ENCODE data around the gene FSHR.

The FSHR gene

DNA sequence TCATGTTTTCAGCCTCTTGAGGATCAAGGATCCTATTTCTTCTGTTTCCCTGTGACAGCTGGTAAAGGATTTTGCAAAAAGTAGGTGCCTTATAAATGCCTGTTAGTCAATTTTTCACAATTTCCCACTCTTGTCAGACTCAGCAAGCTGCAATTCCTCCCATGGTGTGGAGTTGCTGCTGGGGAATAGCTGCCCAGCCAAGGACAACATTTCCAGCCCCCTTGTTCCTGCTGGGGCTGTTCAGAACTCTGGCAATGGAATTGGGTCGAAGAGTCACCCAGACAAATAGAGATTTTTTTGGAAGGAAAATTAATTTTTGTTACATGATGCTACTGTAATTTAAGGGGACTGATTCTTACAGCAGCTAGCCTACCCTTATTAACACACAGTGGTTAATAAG is 43.7 kb downstream of the FSHR start:
- DNase-seq = no peak

DNA sequence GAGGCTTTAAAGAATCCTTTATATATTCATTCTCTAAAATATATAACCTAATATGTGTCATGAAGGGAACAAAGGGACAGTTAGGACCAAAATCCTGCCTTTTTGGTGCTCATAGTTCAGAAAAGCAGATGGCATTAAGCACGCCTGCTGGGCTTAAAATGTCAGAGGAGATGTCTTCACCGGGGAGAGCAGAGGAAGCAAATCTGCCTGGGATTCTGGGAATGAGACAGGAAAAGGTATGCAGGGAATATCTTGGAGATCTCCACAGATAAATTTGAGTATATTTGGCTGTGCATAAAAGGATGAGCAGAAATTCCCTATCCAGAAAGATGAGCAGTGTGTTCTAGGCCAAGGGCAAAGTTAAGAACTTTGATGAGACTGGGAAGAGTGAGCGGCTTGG is 45.5 kb downstream of the FSHR start:
- no peak for DNase-seq

DNA sequence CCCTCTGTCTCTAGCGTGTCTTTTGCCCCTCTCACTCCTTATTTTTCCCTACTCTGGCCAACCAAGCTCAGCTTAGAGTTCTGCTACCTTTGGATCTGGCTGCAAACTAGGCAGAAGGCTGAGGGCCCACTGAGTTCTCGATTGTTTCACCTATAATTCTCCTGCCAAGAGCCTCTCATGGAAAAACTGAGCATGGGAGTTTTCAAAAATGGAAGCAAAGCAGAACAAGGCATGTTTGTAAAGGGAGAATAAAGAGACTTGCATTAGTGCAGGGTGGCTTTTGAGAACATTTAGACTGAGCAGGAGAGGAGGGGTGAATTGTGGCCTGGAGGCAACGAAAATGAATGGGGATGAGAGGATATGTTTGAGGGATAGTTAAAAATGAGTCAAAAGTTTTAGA is 45.9 kb downstream of the FSHR start:
- DNase-seq = no peak

DNA sequence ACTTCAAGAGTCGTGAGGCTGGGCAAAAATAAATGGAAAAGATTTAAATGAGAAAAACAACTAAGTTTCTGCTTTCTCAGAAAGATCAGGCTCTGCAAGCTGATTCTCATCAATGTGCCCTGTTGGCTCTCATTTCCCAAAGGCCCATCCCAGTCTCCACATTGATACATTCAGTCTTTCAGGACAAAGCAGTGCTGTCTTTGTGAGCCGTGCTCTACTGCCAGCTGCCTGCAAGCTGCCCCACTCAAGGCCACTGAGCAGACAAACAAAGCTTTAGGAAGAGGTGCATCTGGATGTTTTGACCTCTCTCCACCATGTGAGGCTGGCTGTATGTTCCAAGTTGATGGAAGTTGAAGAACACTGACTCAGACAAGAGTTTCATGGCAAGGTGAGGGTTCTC is 48.8 kb downstream of the FSHR start:
- no peak for DNase-seq

DNA sequence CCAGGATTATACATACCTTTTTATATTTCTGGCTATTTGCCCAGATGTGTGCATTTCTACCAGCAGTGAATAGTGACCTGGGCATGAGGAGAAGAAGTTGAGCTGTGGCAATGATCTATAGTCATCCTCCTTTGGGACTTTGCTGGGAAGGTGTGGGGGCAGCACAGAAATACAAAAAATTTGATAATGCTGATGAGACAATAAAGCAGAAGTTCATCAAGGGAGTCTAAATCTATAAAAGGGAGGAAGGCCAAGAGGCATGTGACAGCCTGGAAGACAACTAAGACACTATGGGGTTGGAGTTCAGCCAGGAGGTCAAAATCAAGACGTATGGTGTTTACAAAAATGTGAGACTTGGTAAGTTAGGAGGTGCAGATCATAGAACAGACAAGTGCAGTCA is 52.2 kb downstream of the FSHR start:
- no peak for DNase-seq

DNA sequence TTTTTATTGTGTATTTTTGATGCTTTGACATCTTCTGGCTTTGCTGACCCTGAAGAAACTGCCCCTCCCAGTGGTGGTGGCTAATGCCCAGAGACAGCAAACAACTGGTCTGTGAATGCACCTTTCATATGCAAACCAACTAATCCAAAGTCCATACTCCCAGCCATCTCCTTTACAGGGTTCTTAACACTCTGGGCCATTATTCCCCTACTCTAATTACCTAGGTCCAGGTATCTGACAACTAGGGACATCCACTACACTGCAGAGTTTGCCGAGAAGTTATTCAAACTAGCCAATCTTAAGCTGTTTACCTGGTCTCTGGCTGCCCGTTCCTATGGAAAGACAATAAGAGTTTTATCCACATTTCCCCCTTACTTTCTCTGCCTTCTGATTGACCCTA is 73.6 kb downstream of the FSHR start:
- no peak for DNase-seq

DNA sequence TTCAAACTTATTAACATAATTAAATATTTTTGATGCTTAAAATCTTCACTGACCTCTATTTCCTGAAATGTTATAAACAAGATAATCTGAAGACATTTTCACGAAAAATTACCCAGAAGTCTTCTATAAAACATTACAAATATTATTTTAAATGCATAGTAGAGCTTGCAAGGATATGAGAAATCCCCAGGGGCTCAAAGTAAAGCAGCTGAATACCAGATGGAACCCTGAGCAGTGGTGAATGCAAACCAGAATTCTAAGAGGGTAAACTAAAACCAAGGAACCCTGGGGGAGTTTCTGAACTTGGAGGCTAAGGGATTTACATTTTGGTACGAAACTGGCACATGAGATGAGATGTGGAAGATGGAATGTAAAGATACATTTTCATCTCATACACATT is 83.6 kb downstream of the FSHR start:
- no peak for DNase-seq

DNA sequence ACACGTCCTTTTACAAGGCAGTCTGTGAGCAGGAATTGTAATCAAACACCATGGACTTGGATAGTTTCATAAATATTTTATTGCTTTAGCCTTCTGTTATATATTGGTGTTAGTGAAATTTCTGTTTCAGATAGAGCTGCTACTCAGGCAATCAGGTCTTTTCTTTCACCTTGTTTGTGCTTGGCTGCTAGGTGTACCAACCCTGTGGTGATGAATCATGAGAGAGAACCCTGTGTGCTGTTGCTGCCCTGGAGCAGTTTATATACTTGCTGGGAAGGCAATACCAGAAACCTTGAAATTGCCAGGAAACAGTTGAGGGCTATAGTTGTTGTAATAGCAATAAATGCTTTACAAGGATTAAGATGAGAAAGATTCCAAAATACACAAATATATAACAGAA is 84.5 kb downstream of the FSHR start:
- DNase-seq = no peak

DNA sequence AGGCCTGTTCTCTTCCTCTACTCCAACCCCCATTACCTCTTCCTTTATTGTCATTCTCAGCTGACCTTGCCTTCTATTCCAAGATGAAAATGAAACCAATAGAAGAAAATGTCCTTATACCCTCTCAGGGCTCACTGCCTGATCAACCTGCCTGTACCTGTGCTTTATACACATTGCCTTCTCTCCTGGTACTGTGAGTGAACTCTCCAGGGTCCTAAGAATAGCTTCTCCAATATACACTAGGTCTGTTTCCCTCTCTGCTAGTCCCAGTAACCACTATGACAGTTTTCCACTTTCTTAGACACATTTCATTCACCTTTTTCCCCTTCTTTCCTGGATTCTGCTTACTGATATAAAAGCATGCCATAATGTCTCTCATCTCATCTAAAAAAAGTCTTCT is 85.7 kb downstream of the FSHR start:
- no peak for DNase-seq

DNA sequence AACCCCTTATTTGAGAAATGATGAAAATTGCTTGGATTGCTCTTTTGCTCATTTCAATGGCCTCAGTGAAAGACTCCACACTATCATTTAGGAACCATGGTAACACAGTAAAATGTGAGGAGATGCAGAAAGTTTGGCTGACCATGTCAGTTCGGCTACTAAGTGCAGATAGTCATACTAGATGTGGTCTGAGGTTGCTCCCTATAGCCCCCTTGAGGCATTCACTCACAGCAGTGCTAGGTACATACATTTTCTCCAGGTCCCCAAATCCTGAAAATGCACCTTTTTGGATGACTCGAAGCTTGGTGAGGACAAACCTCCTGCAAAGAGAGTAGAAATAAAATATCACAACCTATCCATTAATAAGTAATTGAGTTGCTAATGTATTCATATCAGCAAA is 86.3 kb downstream of the FSHR start:
- DNase-seq = no peak

DNA sequence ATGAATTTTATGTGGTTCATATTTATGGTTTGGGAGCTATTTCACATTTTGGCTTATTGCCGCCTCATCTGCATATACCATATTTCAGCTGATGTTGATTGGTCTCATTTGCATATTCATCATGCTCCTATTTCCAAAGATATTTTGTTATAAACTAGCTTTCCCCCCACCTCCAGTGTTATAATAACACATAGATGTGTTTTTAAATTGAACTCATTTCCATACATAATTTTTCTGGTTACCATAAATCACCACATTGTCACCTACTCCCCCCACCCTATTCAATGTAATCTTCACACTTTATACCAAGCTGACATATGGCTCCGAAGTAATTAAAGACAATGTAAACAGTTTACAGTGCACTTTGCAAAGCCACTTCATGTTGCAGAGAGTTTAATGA is 101.2 kb downstream of the FSHR start:
- no peak for DNase-seq

DNA sequence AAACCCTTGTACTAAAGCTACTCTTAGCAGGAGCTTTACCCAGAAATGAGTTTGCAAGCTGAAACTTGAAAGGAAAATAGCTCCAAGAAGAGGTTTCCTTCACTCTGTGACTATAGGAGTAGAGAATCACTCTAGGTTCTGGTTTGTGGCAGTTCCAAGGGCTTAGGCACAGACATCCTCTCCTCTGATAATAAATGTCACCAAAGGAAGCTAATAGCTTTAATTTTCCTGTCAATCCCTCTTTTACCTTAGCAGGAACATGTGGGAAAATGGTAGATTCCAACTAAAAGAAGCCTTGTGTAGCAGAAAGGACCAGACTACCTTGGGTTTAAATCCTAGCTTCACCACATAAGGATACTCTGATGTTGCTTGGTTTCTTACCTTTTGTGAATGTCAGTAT is 104.0 kb downstream of the FSHR start:
- no peak for DNase-seq

DNA sequence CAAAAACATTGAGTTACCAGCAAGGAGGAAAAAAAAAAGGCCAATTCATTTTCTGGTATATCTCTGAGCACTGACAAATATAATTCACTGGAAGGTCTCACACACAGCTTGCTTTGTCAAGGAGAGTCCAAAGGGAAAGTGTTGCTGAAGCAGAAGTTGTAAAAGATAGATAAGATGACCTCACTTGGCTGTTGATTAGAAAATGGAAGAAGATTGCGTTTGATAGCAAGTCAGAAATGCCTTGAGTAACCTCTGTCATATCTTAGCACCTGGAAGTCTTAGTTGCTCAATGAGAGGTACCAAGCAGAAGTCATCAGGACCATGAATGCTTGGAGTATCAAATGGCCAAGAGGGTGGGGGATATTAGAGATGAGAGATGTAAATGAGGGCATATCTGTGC is 105.2 kb downstream of the FSHR start:
- no peak for DNase-seq

DNA sequence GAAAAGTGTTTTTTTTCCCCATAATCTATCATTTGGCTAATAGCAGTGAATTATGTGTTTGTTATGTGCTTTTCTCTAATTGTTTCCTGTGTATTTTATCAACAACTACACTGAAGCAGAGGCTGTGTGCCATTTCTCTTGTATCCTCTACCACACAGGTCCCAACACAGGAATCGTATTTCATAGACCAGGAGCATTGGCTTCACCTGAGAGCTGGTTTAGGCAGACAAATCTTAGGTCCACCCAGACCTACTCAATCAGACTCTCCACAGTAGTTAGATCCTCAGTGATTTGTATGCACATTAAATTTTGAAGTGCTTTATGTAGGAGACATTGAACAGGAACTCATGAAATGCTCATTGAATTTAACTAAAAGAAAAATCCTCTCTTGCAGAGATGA is 109.2 kb downstream of the FSHR start:
- DNase-seq = peak; percentile 65

DNA sequence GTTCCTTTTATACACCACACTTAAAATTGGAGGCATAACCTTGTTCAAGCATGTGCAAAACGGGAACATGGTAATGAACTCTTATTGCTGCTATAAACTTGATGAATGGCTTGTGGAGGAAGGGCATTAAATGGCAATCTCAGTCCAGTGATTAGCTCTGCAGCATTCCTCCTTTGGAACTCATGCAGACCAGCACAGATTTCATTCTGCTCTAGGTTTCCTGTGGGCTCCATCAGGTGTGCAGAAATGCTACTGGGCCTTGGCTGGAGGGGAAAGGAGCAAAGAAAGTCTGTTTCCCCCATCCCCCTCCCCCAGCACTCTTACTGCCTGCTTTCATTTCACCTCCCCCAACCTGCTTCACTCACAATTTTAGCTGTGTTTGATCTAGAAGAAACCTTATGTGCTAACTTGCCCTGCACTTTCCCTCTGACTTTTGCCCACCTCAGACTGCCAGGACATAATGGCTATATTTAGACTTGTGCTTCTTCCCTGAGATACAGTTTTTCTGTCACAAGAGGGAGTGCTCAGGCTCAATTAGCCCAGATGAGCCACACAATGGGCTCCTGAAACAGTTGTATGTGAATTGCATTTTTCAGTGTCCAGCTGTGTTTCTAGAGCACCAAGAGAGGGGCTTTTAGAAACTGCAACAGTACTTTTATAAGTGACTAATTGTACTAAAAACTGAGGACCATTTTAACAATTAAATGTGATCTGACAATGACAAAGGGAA is 109.8 kb downstream of the FSHR start:
- peak; percentile 56 for DNase-seq

DNA sequence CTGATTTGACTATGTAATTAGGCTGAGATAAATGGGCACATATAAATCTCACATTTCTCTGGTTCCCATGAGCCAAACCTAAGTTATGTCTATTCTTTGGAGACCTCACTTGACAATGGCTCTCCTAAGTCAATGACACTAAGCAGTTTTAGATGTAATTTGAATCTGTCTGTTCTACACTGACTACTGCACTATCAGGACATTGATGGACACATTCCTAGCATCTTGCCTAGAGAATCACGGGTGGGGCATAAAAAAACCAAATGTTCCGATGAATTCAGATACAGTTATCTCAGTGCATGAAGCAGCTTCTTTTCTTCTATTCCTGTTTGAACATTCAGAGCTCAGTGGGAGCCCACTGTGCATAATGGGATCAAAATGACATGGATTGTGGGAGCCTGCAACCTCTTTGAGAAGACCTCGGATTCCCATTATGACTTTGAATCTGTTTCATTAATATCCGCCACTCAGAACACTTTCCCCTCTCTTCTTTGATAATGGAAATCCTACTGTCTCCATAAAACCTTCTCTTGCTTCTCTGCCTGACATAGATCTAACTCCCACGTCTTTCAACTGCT is 110.8 kb downstream of the FSHR start:
- DNase-seq = no peak

DNA sequence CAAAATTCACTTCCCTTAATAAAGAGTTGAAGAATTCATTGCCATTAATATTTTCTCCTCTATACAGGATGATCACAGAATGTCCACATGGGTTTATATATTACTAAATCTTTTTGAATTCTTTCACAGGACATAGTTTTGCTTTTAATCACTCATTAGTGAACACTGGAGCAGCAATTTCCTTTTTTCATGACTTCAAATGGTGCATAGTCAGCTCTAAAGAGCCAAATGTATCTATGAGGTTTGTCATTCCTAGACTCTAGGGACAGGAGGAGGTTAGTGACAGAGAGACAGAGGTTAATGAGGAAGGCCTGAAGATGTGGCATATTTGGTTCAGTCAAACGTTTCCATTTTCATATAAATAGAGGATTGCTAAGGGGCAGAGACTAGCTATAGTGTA is 111.8 kb downstream of the FSHR start:
- DNase-seq = no peak

DNA sequence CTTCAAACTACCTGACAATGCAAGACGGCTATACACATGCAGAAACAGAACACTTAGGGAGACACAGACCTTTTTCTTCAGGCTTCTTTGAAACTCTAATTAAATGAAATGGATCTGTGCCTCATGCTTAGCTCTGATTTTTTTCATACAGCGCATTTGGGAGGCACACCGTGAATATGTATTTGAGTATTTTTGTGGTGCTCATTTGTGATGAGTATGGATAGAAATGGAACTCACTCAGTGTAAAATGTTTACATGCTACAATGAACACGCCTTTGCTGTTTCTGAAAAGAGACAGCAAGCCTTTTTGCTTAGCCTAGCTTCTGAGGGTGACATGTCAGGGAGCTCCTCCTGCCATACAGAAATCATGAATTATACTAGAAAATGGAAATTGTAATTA is 113.3 kb downstream of the FSHR start:
- DNase-seq = no peak

DNA sequence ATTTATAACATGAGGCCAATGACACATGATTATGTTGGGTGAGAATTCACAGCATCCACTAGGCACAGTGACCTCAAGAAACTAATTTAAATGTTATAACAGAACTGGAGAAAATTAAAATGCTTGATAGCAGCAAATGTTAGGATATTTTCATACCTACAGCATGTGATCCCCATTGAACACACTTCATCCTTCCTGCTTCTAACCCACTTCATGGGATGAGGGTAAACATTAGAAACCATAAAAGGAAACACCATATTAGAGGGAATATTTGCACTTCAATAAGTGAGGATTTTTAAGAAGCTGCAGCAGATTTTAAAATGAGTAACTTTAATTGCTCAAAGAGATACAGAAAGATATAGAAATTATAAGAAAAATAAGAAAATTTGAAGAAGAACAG is 117.1 kb downstream of the FSHR start:
- DNase-seq = no peak

DNA sequence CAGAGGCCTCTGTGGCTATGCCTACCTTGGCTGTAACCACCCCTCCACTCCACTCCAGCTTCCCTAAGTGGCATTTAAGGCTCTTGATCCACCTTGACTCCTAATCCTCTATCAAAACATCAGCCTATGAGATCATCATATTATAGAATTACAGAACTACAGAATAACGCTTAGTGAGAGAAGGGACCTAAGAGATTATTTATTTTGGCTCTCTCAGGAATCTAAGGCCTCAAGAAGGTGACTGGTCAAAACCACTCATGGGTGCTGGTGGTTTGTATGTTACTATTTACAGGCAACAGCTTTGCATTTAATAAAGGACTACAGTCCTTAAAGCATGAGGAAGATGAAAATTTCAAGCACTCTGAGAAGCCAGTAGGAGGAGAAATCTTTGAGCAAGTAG is 118.8 kb downstream of the FSHR start:
- DNase-seq = peak; percentile 39

DNA sequence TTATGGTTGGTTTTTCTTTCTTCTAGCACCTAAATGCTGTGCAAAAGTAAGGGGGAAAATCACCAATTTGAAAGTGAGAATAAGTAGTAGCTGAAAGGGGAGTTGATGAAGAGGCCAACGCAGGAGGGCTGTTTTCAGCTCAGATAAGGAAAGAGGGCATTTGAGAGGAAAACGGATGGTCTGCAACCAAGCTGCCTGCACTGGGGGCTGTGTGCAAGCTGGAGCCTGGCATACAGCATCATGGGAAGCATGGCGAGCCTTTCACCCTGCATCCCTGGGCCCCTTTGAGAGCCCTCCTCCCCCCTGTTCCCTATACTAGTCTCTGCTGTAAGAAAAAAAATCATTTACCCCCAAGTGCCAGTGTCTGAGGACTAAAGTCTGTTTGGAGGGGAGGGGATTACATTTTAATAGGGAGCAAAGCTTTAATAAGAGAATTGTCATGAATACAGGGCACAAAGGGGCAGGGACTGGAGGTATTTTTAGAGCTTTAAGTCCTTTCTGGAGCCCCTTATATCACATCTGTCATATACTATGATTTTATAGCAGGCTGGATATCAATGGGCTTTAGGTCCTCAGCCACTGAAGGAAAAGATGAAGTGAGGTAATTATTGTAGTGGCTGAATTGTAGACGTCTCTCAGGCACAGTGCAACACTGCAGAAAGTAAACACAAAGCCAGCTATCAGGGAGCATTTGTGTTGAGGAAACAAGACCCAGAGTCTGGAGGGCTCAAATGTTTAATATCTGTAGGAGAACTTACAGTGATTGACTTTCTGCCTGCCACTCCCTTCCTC is 120.7 kb downstream of the FSHR start:
- DNase-seq = no peak

DNA sequence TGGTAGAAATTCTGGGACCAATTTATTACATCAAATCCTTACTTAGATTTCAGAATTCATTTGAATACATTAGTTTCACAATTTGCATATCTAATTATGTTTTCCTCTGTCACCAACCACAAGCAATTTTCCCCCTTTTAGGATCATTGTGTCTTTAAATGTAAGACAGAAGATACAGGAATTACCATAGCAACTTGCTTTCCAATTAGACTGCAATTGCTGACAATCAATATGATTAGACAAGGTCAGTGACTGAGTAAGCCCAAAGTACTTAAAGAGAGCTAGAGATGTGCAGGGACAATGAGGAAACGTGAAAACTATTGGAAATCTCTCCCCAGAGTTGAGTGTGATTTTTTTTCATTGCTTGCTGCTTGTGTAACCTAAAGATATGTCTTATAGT is 121.4 kb downstream of the FSHR start:
- DNase-seq = no peak

DNA sequence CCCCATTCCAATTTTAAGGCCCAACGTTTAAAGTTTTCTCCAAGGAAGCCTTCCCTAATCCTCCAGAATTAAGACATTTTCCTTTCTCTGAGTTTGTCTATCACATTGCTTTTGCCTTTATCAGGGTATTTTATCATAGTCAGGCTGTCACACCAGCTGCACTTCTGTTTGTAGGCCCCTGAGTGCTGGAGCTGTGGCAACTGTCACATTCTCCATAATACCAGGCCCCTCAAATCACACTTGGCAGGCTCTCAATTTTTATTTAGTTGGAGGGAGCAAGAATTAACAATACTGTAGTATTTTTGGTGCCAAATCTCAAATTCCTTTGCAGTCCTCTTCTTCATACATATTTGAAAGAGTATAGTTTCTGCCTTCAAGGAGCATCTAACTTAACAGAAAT is 122.2 kb downstream of the FSHR start:
- no peak for DNase-seq

DNA sequence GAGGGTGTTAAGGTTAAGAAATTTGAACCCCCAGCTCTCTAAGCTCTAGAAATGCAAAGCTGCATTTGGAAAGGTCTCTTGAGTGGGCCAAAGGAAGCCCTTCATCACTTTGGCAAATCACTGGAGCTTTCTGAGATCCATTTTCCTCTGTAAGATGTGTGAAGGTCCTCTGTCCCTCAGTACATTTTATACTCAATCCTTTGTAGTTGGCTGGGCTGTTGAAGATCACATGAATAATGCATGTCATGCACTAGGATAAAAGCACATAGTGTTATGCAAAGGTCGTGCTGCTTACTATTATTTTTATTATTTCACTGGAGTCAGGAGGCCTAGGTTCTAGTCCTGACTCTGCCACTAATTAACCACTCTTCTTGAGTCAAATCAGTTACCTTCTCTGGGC is 124.9 kb downstream of the FSHR start:
- DNase-seq = no peak

DNA sequence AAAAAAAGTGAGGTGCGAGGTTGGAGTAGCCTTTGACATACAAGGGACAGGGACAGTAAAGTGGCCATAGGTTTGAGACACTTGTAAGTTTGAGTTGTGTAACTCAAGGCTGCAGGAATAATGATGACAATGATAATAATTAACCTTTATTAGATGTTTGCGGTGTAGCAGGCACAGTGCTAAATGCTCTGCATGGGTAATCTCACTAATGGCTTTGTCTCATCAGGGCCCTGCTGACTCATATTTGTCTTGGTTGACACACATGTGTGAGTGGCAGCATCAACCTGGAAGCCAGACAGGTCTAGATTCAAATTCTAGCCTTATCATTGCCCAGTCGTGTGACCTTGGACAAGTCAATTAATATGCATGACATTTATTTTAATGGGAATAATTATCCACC is 126.2 kb downstream of the FSHR start:
- no peak for DNase-seq

Data from NCI-H187 treated with DMSO at 0.1 percent for 48 hours (cell line).